Colonic mucosa (tissue), 4 donors: ENCODE measurements around the gene LYPD6B. TPM values are rescaled to one million over a fixed set of nuclear protein-coding genes. Genes with fewer than 3 reads are reported as not detected.

Source experiments
- DNase-seq: peaks from one replicate; pipeline ENCODE4 v3.0.0-alpha.2; 2020
- H3K27ac ChIP-seq: fragments of 200-600 bp; one replicate; pipeline ENCODE4 v1.8.0; 2021
- H3K27me3 ChIP-seq: fragments of 200-600 bp; one replicate; pipeline ENCODE4 v1.8.0; 2021
- H3K36me3 ChIP-seq: fragments of 200-600 bp; one replicate; pipeline ENCODE4 v1.8.0; 2021
- H3K4me1 ChIP-seq: fragments of 200-600 bp; one replicate; pipeline ENCODE4 v1.8.0; 2021; ENCODE audit warnings: mild to moderate bottlenecking
- H3K4me3 ChIP-seq: fragments of 200-600 bp; one replicate; pipeline ENCODE4 v1.8.0; 2021
- H3K9ac ChIP-seq, 2 donors: one replicate each; pipeline ENCODE4 v1.7.0; 2013; ENCODE audit warnings: control low read depth in 2 of 2, low read depth in 2 of 2, low read length in 2 of 2
- H3K9me3 ChIP-seq: fragments of 200-600 bp; one replicate; pipeline ENCODE4 v1.8.0; 2021
- intact Hi-C: fragments of 100-400 bp; cut with DNase I; formaldehyde crosslinking; loops from one replicate; pipeline ENCODE4 v1.14.1; 2022
- total RNA-seq, 2 donors: library from RNA; stranded (reverse); fragmentation: NEBNext Ultra II Directional in 1 of 2; extraction: Animal tissue kit (Norgen Biotek cat#: 25700) in 1 of 2; gene quantifications; one replicate each; pipeline ENCODE4 v1.2.1, GENCODE V29; 2021
- TF ChIP-seq, protein P1 (sequence below): fragments of 200-600 bp; IDR thresholded peaks from one replicate; pipeline ENCODE4 v1.8.0; 2022; ENCODE audit warnings: antibody characterized with exemption, mild to moderate bottlenecking
- donor health status: healthy.
- donor health status: DM: no; HTN: no; CAD: no.
- donor health status: DM: no; HTN: no; CAD: no.

The LYPD6B gene
- 1 to 10 TPM; 2.6 to 3.4 TPM for total RNA-seq

DNA sequence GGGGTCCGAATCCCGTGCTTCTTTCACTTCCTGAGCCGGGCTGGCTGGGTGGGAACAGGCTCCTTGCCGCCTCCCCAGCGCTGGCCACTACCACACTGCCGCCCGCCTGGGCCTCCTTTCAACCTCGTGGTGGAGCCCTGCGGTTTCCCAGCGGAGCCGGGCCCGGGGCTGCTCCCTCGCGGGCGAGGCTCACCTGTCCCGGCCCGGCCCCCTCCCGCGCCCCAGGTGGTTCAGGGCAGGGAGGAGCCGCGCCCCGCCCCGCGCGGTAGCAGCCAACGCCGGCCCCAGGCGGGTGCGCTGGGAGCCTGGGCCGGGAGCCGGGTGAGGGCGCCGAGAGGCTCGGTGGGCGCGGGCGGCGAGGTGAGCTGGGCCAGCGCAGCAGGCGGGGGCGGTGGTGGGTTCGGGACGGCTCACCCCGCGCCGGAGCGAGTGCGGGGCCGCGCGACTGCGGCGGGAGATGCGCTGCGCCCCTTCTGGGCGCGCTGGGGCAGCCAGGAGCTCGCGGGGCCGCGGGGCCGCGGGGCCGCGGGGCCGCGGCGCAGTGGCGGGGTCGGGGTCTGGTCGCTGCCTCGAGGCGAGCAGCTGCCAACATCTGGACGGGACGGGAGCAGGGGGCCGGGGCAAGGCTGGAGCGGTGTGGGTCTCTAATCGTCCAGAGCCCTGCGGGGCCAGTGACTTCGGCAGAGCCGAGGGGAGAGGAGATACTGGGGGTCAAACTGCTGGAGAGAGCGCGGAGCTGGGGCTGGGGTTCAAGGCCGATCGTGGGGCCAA, at the start of gene LYPD6B:
TSS of gene LYPD6B (plus strand) at position 258 of the 771 bp plus-strand sequence. CDS start 92,250 bp downstream, outside the sequence.
- Histone ChIP-seq H3K9me3 (no peaks in the 10 kb centered on the region), H3K27me3 (no peaks in the 10 kb centered on the region), H3K9ac (peak within 1 kb of the TSS in 1 of 2 donors; percentile 69), H3K4me3 (peak within 1 kb of the TSS; percentile 34), H3K36me3 (no peaks in the 10 kb centered on the region), H3K27ac (no peak within 1 kb of the TSS), H3K4me1 (no peaks in the 10 kb centered on the region)
- intact Hi-C loops, result no loop called here
- TF ChIP-seq, protein P1, sequence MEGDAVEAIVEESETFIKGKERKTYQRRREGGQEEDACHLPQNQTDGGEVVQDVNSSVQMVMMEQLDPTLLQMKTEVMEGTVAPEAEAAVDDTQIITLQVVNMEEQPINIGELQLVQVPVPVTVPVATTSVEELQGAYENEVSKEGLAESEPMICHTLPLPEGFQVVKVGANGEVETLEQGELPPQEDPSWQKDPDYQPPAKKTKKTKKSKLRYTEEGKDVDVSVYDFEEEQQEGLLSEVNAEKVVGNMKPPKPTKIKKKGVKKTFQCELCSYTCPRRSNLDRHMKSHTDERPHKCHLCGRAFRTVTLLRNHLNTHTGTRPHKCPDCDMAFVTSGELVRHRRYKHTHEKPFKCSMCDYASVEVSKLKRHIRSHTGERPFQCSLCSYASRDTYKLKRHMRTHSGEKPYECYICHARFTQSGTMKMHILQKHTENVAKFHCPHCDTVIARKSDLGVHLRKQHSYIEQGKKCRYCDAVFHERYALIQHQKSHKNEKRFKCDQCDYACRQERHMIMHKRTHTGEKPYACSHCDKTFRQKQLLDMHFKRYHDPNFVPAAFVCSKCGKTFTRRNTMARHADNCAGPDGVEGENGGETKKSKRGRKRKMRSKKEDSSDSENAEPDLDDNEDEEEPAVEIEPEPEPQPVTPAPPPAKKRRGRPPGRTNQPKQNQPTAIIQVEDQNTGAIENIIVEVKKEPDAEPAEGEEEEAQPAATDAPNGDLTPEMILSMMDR, result no peak
- DNase-seq, result peak; percentile 65

- intact Hi-C loops, result loop anchor here (5.0 to 10.0 kb wide), 3 partner anchors 348 to 1055 kb away; partner anchors contain the start of gene EPC2
- peak; percentile 67 for DNase-seq
- no peaks in the 10 kb centered on the region for H3K9me3 ChIP-seq
These were observed 48.5 kb upstream of the LYPD6B start for GRCh38 chr2:148989882-148990493.

DNA sequence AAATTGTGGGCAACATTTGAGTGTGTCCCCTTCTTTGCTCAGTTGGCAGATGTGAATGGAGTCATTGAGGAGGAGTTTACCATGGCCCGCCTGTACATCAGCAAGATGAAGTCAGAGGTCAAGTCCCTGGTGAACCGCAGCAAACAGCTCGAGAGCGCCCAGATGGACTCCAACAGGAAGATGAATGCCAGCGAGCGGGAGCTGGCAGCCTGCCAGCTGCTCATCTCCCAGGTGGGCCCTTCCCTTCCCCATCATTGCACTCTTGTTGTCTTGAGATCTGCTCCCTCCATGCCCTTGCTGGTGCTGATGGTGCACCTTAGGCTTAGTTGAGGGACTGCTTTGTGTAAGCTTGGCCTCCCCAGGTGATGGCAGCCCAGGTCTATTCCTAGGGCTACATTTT, 47.5 kb upstream of the LYPD6B start:
- Histone ChIP-seq H3K27ac (no peak overlapping the region), H3K36me3 (no peaks in the 10 kb centered on the region), H3K27me3 (no peaks in the 10 kb centered on the region), H3K4me3 (no peak overlapping the region), H3K9me3 (no peaks in the 10 kb centered on the region), H3K9ac (no peak overlapping the region), H3K4me1 (no peaks in the 10 kb centered on the region)
- intact Hi-C loops, result loop anchor here (10.0 kb wide), 1 partner anchor 1056 kb away; no protein-coding TSS in a partner anchor
- no peak for DNase-seq
- TF ChIP-seq, protein P1, result no peak

More at GRCh38 chr2:148989882-148990493, 48.5 kb upstream of the LYPD6B start:
- TF ChIP-seq, protein P1, result peak; percentile 59
- no peaks in the 10 kb centered on the region for H3K27me3 ChIP-seq
- no peak overlapping the region for H3K4me3 ChIP-seq
- no peaks in the 10 kb centered on the region for H3K4me1 ChIP-seq
- no peak overlapping the region for H3K27ac ChIP-seq
- no peaks in the 10 kb centered on the region for H3K36me3 ChIP-seq
- no peak overlapping the region for H3K9ac ChIP-seq

GRCh38 chr2:148992448-148992847, 46.1 kb upstream of the LYPD6B start:
- intact Hi-C loops, result loop anchor here (10.0 kb wide), 1 partner anchor 1058 kb away; no protein-coding TSS in a partner anchor
- H3K9me3 ChIP-seq, result no peaks in the 10 kb centered on the region

GRCh38 chr2:148993351-148993750, 45.1 kb upstream of the LYPD6B start:
- Histone ChIP-seq H3K27ac (no peak overlapping the region), H3K4me3 (no peak overlapping the region), H3K9me3 (no peaks in the 10 kb centered on the region), H3K4me1 (no peaks in the 10 kb centered on the region), H3K27me3 (no peaks in the 10 kb centered on the region), H3K36me3 (no peaks in the 10 kb centered on the region), H3K9ac (no peak overlapping the region)
- DNase-seq, result no peak
- TF ChIP-seq, protein P1, result no peak
- intact Hi-C loops, result loop anchor here (10.0 kb wide), 1 partner anchor 1059 kb away; no protein-coding TSS in a partner anchor

More at GRCh38 chr2:148992448-148992847, 46.1 kb upstream of the LYPD6B start:
- Histone ChIP-seq H3K4me1 (no peaks in the 10 kb centered on the region), H3K4me3 (no peak overlapping the region), H3K9ac (no peak overlapping the region), H3K36me3 (no peaks in the 10 kb centered on the region), H3K27me3 (no peaks in the 10 kb centered on the region), H3K27ac (no peak overlapping the region)
- no peak for DNase-seq
- TF ChIP-seq, protein P1, result no peak
